HG03108 (cell line): ENCODE data around the gene PITPNB.

Experiments used
- ATAC-seq: cut with Tn5 transposase; IDR thresholded peaks from one replicate; pipeline ENCODE4 v1.9.1; 2021; ENCODE audit warnings: moderate library complexity; ENCODE audit not compliant: unreplicated experiment

Gene PITPNB

DNA sequence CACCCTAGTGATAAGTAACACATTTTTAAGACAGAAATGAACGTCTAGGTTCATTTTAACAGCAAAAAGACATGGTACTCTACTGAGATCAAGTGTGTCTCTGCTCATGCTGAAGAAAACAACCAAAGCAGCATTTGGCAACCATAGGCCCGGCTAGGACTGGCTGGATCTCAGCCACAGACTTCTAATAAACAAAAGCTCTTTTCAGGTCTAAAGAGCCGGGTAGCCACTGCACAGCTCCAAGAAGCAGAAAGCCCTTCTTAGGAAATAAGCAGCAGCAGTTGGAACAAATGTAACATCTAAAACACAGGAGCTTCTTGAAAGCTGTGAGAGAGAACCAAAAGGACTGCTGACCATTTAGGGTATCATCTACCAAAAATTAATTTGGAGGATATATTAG, 37.6 kb downstream of the PITPNB start:
- ATAC-seq = no peak

DNA sequence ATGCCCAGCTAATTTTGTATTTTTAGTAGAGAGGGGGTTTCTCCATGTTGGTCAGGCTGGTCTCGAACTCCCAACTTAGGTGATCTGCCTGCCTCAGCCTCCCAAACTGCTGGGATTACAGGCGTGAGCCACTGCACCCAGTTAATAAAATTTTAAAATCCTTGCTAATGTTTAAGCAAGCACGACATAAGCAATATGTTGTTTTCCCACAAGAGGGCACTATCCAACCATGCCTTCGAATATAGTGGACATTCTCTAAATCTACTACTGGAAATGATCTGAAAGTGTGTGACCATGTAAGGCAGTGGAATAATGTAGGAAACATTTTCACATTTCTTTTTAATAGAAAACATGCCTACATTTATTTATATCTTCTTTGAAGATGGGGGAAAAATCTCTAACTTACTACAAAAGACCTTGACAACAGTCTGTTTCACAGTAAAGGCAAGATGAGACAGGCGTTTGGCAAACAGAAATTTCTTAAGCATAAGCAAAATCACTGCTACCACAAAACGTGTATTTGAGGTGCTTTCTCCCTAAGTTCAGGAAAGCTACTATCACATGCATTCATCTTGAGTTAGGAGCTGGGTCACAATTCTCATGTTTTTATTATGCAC, 38.2 kb downstream of the PITPNB start:
- no peak for ATAC-seq

DNA sequence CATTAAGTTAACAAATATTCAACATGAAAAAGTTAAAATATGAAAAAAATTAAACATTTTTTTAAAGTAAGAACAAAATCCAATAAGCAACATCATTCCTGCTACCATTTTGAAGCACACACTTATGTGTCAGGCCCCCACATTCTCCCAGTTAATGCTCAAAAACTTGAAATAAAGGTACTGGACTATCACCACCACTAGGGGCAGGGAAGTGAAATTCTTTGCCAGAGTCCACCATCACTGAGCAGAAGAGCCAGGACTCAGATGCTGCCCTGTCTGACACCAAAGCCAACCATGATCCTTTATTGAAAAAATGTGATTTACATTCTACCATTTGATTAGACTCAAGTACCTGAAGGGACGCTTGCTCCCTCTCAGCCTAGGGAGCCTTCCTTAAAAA, 39.1 kb downstream of the PITPNB start:
- no peak for ATAC-seq

DNA sequence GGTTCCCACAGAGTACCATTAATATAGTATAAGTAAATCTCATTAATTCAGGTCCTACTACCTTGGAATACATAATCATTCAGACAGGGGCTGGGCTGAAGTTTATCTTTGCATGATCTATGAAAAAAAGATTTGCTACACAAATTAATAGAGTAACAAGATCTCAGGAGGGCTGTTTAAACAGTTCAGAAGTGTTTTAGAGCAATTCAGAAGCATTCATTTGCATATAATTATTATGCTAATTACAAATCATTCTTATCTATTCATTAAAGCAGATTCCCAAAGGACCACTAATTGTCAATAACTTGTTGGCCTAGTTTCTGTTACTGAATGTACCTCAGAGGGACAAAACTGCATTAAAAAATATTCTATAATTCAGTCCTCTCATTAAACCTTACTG, 40.5 kb downstream of the PITPNB start:
- no peak for ATAC-seq

DNA sequence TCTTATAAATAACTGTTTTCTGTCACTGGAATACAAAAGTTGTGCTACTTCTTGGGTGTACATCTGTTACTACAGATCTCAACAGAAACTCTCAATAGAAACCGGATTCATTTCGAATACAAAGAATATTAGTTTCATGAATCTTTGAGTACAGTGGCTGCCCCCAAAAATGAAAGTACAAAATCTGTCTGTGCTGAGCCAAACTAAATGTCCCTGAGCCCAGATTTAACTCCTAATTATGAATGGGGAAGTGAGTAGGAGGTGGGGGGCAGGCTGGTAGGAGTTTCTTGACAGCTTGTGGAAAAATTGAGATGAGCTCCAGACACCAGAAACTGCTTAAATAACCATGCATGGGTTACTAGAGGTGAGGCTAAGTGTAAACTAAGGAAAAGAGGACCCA, 41.6 kb downstream of the PITPNB start:
- no peak for ATAC-seq

DNA sequence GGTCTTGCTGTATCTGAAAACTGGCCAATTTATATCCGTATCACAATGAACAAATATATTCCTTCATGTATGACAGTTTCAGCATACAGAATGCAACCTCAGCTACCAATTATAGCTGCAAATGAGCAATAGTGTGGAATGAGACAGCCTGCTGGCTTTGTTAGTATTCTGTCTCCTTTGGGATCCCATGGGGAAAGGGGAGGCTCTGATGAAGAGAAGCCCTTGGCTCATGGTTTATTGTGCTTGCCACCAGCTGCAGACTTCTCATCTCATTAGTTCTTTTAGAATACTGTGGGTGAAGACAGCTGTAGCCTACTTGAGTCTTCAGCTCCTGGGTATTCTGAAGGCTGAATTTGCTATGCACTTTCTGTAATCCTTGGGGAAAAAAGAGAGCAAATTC, 42.4 kb downstream of the PITPNB start:
- ATAC-seq = no peak

DNA sequence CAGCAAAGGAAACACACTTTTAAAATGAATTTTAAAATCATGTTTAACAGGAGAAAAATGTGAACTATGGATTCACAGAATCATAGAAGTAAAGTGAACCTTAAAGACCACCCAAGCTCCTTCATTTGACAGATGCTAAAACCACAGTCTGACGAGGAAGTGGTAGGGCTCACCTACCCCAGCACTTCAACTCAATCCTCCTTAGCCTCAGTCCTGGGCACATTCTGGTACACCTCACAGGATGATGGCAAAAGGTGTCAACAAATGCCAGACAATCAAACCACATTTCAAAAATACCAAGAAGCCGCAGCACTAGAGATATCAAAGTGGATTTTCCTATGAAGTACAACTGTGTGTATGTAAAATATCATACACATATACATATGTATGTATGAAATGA, 43.1 kb downstream of the PITPNB start:
- no peak for ATAC-seq

DNA sequence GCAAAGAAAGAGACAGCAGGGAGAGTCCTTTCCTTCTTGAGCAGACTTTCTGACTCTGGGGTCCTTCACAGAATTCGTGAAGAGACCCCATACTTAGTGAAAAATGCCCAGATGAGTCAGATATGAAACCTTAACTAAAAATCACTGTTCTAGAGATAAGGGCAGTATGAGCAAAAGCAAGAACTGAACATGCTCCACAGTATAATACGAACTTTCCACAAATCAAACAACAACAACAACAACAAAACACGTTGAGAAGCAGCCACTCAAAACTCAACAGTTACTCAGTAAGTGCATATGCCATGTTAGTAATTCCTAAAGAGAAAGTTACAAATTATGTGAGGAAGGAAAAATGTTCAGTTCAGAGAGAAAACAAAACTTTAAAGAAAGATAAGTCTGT, 44.3 kb downstream of the PITPNB start:
- ATAC-seq = no peak

DNA sequence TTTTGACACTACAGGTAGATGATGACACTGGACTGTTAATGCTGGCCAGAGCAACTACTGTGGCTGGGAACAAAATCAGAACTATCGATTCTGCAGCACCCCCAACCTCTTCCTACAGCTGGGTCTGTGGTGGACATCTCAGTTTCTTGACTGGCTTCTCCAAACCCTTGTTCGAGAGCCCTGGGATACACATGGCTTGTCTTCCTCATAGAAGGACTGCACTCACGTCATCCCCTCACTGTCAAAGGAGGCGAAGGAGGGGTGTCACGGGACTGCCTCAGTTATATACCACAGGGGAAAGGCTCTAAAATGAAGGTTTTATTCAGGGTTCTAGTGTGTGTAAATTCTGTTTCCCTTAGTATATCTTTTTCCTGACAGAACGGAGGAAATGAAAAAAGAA, 44.9 kb downstream of the PITPNB start:
- ATAC-seq = no peak

DNA sequence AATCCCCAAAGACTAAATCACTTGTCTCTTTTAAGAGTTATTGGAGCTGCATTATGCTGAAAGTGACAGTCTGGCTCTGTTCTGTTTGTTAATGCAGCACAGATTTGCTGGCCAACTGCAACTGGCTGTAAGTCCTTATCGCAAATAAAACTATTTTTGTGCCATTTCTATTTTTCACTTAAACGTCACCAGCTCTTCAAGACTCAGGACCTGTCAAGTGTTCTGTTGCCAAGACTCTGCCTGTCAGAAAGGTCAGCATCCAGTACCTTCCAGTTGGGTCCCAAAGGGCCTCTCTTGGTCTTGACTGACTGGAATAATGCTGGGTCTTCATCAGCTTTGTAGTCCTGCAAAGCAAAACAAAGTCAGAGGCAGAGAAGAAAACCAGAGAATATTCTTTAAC, 45.6 kb downstream of the PITPNB start:
- ATAC-seq = no peak

DNA sequence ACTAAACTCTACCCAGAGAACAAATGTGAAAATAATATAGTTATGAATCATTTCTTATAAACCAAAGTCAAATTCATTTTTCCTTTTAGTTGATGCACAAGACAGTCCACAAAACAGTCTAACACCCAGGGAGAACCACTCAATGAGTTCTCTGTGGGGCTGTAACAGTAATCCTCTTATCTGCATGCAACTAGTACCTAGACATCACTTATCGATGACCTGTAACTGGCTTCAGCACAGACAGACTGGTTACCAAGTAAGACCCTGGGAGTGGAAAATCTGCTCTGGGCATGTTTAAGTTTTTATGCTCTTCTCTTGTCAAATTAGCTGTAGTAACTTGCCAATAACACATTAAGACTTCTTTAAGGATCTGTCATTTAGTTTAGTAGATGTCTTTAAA, 46.6 kb downstream of the PITPNB start:
- no peak for ATAC-seq

DNA sequence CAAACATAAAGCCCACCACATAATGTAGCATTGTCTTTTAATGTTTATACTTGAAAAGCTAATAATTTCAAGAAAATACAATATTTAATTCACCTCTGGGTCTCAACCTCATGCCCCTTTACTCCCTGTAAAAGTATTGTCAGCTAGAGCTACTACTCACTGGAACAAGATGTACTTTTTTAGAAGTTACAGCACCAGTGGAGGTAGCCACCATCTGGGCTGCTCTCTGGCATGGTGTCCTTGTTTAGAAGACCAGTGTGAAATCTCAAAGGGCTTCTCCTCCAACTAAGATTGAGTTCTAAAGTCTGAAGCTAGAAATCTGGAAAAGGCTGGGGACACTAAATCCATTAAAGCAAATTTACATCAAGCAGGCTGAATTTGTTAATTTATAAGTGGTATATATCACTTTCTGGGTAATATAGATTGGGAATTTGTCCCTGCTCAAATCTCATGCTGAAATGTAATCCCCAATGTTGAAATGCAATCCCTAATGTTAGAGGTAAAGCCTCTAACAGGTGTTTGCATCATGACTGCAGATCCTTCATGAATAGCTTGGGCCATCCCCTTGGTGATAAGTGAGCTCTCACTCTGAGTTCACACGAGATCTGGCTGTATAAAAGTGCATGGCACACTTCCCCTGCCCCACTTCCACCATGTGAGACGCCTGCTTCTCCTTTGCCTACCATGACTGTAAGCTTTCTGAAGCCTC, 47.6 kb downstream of the PITPNB start:
- no peak for ATAC-seq

DNA sequence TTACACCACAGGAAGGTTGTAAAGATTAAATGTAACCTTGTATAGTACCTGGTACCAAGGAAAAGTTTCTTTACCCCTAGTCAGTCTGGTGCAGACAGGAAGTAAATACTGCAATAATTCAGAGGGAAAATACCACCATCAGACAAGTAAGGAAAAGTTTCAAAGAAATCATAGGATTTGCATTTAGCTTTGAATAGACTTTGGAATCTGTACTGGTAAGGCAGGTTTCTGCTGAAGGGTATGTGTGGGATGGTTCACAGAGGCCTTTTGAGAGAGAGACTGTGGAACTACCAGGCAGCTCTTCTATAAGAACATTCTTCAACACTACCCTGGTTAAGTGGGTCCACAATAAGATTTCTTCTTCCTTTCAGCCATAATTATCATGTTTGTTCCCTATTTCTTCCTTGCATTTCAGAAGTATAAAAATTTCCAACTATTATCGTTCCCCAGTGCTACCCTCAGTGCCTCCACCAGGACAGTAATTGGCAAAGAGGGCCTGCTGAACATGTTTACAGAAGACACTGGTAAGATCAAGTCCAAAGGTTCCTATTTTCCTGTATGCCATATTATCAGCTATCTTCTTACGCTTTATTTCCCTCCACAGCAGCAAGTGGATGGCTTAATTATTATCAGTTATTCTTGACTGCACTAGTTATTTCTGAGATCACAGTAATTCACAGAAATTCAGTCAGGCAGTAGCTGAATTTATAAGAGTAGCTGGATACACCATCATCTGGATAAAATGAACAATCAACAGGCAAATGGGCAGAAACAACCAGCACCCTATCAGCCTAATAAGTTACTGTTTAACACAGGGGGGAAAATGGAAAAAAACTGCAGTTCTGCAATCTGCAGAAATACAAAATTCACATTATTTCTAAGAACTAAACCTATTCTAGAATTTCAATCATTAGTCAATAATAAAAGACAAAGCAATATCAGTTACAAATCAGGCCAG, 48.5 kb downstream of the PITPNB start:
- no peak for ATAC-seq

DNA sequence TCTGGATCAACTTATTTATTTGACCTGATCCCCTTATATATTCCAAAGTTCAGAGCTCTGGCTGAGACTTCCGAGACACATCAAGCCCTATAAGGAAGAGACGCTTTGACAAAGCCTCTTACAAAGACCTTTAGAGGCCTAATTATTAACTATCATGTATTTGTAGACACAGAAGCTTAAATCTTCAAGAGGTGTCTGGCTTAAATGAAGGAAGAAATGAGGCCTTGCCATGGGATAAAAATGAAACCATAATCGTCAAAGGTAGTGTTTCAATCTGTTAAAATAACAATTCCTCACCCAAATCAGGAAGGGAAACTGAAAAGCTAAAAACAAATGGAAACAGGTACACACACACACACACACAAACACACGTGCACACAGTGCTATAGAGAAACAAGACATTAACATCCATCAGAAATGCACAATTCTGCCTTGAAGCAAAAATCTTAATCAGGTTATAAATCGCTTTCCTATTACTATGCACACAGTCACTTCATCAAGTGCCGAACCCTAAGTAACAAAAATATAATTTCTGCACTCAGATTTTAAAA, 50.2 kb downstream of the PITPNB start:
- no peak for ATAC-seq

DNA sequence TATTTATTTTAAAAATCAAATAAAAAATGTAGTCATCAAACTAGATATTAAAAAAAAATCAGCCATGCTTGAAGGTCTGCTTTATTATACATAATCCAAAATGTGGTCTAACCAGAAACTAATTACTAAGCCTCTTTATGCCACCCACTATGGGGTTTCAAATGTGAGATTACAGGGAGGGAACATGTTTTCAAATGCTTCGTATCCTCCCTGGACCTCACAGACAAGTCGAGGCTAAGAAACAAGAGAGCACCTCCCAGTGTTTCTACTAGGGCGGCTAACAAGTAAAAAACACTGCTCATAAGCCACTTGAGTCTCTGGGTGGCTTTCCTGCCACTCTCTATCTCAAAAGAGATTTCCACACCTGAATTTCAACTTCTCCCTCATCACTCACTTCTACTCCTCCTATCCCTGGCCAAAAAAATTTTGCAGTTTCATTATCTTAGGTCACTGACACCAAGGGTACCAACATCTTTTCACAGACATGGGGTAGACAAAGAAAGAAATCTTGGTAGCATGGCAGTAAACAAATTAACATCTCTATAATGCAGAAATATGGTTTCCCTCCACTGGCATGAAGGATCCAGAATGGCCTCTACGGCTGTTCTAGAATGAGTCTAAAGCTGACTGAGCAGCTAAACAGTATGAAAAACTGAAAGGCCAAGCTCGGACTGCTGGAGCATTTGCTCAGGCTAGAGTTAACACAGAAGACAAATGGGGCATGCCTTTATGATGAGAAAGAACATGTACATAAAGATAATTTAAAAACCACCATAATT, 50.9 kb downstream of the PITPNB start:
- ATAC-seq = no peak

DNA sequence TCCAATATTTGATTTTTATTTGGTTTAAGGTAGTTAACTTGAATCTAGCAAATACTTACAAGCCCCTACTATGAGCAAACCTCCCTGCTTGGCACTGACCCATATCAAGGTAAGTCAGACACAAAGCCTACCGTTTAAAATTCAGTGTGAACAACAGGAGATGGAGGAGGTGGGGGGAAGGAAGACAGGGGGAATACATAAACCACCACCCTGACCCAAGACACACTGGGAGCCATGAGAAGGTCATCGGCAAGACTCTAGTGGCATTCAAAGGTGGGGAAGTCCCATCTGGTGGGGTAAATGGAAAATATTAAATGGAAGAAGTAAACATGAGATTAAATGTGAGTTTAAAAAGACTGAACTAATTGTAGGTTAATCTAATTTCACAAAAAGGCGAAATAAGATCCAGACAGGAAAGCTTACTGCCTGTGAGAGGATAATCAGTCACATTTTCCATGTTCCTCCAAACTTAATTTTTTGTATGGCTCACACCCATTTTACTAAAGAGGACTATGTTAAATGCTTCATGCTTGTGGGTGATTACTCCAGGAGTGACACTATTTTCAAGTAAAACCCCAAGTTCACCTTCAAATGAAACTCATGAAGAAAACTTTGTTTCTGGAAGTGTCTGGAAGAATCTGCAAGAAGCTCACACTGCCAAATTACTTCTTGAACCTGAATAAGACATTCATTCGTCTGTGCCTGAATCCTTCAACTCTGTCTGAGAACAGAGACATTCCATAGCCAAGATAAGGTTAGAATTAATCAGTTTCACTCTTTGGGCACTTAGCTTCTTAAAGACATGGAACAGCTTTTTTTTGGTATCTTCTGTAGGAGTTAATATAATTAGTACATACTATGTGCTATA, 51.7 kb downstream of the PITPNB start:
- no peak for ATAC-seq

DNA sequence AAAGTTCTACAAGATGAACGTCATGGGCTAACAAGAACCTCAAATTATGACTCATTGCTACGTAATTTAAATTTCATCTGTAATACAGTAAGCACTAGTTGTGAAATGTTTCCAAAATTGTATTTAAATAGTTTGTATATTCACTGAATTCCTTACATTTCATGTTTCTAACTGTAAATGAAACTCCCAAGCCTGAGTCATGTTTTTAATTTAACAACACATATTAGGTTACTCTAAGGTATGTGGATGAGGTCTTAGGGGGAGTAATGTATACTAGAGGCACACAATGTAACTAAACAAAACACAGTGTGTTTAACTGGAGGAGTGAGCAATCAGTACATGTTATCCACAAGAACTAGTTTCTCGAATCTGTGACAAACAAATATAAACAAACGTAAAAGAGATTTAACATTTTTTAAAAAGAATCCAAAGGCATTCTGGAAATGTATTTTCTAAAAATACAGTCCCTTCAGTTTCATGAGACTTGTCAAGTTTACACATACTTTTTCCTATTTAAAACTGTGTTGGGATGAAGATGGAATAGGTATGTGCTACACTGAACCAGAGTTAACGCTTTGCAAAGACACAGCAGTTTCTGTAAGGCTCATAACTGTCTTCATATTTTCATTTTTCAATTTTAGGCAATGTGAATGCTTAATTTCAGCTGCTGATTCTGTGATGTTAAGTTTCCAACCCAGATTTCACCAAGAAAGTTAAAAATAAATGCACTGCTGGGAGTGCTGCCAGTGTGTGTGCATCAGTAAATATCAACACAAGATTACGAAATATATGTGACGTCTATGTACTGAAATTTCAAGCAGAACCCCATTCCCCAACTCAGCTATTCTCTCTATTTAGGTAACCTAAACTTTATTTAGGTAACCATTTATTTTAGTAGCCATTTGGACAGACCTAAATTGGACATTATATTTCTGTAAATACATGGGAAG, 52.6 kb downstream of the PITPNB start:
- ATAC-seq = no peak

DNA sequence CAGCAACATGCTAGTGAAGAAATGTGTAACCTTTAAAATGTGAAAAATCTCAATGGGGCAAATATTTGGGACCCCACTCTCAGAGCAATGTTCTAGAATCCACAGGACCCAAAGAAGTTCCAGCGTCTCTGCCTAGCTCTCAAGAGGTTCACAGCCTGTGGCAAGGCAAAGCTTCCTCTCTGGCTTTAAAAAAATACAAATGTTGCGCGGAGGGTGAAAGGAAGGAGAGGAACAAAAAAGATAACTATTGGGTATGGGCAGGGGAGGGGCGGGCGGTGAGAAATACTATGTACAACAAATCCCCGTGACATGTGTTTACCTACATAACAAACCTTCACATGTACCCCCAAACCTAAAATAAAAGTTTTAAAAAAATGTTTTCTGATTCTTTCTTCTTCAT, 53.6 kb downstream of the PITPNB start:
- ATAC-seq = no peak

DNA sequence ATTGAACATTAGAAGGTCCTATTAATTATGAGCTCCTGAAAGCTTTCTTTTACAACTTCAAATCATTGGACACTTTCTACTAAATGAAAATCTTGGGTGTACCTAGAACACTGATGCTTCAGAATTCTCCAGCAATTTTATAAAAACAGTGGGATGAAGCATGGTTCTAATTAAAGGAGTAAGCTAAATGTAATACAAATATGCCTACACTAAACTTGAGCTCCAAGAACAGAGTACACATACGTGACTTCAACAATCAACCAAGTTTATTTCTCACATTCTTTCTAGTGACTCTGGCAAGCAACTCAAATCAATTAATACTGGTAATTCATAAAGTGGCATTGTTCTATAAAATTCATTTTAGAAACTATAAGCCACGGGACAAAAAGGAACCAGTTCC, 55.5 kb downstream of the PITPNB start:
- no peak for ATAC-seq
